IPS-18c (cell line): ENCODE data around the gene CRABP2.

Experiments used
- H3K4me3 ChIP-seq: 2 replicates; pipeline ENCODE4 v1.7.0; 2013; ENCODE audit warnings: low read depth, mild to moderate bottlenecking, low read length, moderate library complexity; ENCODE audit not compliant: insufficient read depth
- H3K9me3 ChIP-seq: one replicate; pipeline ENCODE4 v1.6.1; 2013; ENCODE audit warnings: mild to moderate bottlenecking, low read length, moderate library complexity; ENCODE audit not compliant: control insufficient read depth, insufficient read depth

CRABP2 gene

GRCh38 chr1:156656806-156657740, 48.3 kb downstream of the CRABP2 start:
- H3K9me3 ChIP-seq = no peaks in the 10 kb centered on the region
- peak overlapping the region; percentile 44 for H3K4me3 ChIP-seq

GRCh38 chr1:156655904-156656516, 49.4 kb downstream of the CRABP2 start:
- no peak overlapping the region for H3K4me3 ChIP-seq
- H3K9me3 ChIP-seq = no peaks in the 10 kb centered on the region

- no peak overlapping the region for H3K4me3 ChIP-seq
- H3K9me3 ChIP-seq = no peaks in the 10 kb centered on the region
Measured at GRCh38 chr1:156655151-156655903, 50.1 kb downstream of the CRABP2 start.

- Histone ChIP-seq H3K9me3 (no peaks in the 10 kb centered on the region), H3K4me3 (no peak overlapping the region)
Measured at GRCh38 chr1:156654700-156655099, 50.7 kb downstream of the CRABP2 start.

GRCh38 chr1:156652992-156653355, 52.4 kb downstream of the CRABP2 start:
- Histone ChIP-seq H3K4me3 (no peak overlapping the region), H3K9me3 (no peaks in the 10 kb centered on the region)

- Histone ChIP-seq H3K4me3 (no peak overlapping the region), H3K9me3 (no peaks in the 10 kb centered on the region)
Measured at GRCh38 chr1:156652131-156652991, 53.0 kb downstream of the CRABP2 start.
